ENCODE data around the gene IER2. TPM values are rescaled to one million over a fixed set of nuclear protein-coding genes. Genes with fewer than 3 reads are reported as not detected.
"Not testable (repeated sequence)": the region's sequence is repeated elsewhere in the genome, so short reads cannot be mapped to it uniquely, and the experiment has no call there.

Gene IER2
- total and polyA plus RNA-seq, 9 of the 15 experiments (the other 6 are each of a cell fraction or from before 2014, with no cell fraction given), result 4.5 to 205 (median 23.7) TPM

- H2AFZ ChIP-seq (ENCODE audit: low read depth, low read length); H3K4me2 ChIP-seq (ENCODE audit: insufficient read depth, low read length); in situ Hi-C loops (cut with MboI); BruUV-seq (replicated peaks); H3K4me3 ChIP-seq; H3K27ac ChIP-seq (ENCODE audit: extremely low read depth, low read depth, low read length); H3K36me3 ChIP-seq (ENCODE audit: control insufficient read depth, insufficient read depth, low read length); intact Hi-C loops (cut with micrococcal nuclease); H3K27me3 ChIP-seq (ENCODE audit: control insufficient read depth in 2 of 2, insufficient read depth in 2 of 2, low read length in 2 of 2); H3K9ac ChIP-seq (ENCODE audit: insufficient read depth in 1 of 2, low read depth in 2 of 2, low read length in 2 of 2); H3K79me2 ChIP-seq (ENCODE audit: control insufficient read depth, insufficient read depth, low read length); H3K9me1 ChIP-seq (ENCODE audit: control insufficient read depth, insufficient read depth, low read length); H3K9me3 ChIP-seq (replicated peaks; ENCODE audit: control insufficient read depth, insufficient read depth, low read depth, low read length); ATAC-seq; CTCF ChIA-PET (ENCODE audit: low intra/inter-chr PET ratio); H4K20me1 ChIP-seq (replicated peaks; ENCODE audit: control insufficient read depth, insufficient read depth, low read length); DNase-seq (ENCODE audit: extremely low read depth in 1 of 4, low spot score in 3 of 4); FAIRE-seq: not testable (repeated sequence)
- H3K4me1 ChIP-seq (replicated peaks in 1 of 2; ENCODE audit: control insufficient read depth in 2 of 2, insufficient read depth in 2 of 2, low read length in 2 of 2), result peaks cover 35 to 69% of the 10 kb centered on the region in 2 experiments
- POLR2A ChIA-PET, result interaction anchor here (0.6 to 3.7 kb wide), 4 partner anchors 10 to 127 kb away, joined by 3 to 39 read pairs (median 5); no protein-coding TSS in a partner anchor
- TF ChIP-seq RBM25 (IDR thresholded peaks at IDR 0.05; ENCODE audit: low read depth, low read length, severe bottlenecking) (peak; percentile 23), BCOR (IDR thresholded peaks at IDR 0.05) (peak; percentile 69)
- 94% methylated on average over 3 of the region's 3 CpGs for WGBS (ENCODE audit: insufficient coverage, low coverage, missing lambda C conversion rate)
These were observed 15.9 kb downstream of the IER2 start for GRCh38 chr19:13166151-13166550.

- no peaks in the 10 kb centered on the region for H3K9me3 ChIP-seq (replicated peaks; ENCODE audit: control insufficient read depth, insufficient read depth, low read depth, low read length)
- ATAC-seq, result no peak
These were observed 19.6 kb downstream of the IER2 start for GRCh38 chr19:13169769-13170168.

More at GRCh38 chr19:13169769-13170168, 19.6 kb downstream of the IER2 start:
- no peaks in the 10 kb centered on the region for H4K20me1 ChIP-seq (replicated peaks; ENCODE audit: control insufficient read depth, insufficient read depth, low read length)
- intact Hi-C loops (cut with micrococcal nuclease), result no loop called here
- H3K36me3 ChIP-seq (ENCODE audit: control insufficient read depth, insufficient read depth, low read length), result no peaks in the 10 kb centered on the region
- H3K4me3 ChIP-seq, result no peak overlapping the region
- DNase-seq (ENCODE audit: extremely low read depth in 1 of 4, low spot score in 3 of 4) (peak in 3 of 4 experiments; percentile 13 to 40 (median 39)), FAIRE-seq (no peak)
- ChIA-PET CTCF (ENCODE audit: low intra/inter-chr PET ratio) (no interaction called here), POLR2A (interaction anchor here (0.7 to 2.3 kb wide), 5 partner anchors 15 to 41 kb away, joined by 3 to 19 read pairs (median 4); partner anchors contain the start of genes IER2 and STX10)
- WGBS (ENCODE audit: insufficient coverage, low coverage, missing lambda C conversion rate), result 73% methylated on average over 5 of the region's 5 CpGs
- in situ Hi-C loops (cut with MboI), result no loop called here
- no peaks in the 10 kb centered on the region for H3K27me3 ChIP-seq (ENCODE audit: control insufficient read depth in 2 of 2, insufficient read depth in 2 of 2, low read length in 2 of 2)
- H3K79me2 ChIP-seq (ENCODE audit: control insufficient read depth, insufficient read depth, low read length), result no peaks in the 10 kb centered on the region
- TF ChIP-seq CHAMP1 (IDR thresholded peaks at IDR 0.05) (no peak), CTBP1 (IDR thresholded peaks at IDR 0.05; ENCODE audit: borderline replicate concordance) (peak; percentile 57; the same call in 1 of the 2 replicates), FOSL1 (tag; conservative IDR thresholded peaks at IDR 0.05) (peak; percentile 38; the same call in 1 of the 2 replicates), MAFG (tag; conservative IDR thresholded peaks at IDR 0.05) (no peak), YBX1 (IDR thresholded peaks at IDR 0.05) (no peak)
- H2AFZ ChIP-seq (ENCODE audit: low read depth, low read length), result no peak overlapping the region
- peak overlapping the region in 1 of 2 experiments; percentile 82; a peak in 2 of 4 replicates for H3K9ac ChIP-seq (ENCODE audit: insufficient read depth in 1 of 2, low read depth in 2 of 2, low read length in 2 of 2)
- no peaks in the 10 kb centered on the region for H3K9me1 ChIP-seq (ENCODE audit: control insufficient read depth, insufficient read depth, low read length)
- no TSS peak for BruUV-seq (replicated peaks)
- H3K4me1 ChIP-seq (replicated peaks in 1 of 2; ENCODE audit: control insufficient read depth in 2 of 2, insufficient read depth in 2 of 2, low read length in 2 of 2), result peaks cover 24 to 48% of the 10 kb centered on the region in 2 experiments
- no peak overlapping the region for H3K4me2 ChIP-seq (ENCODE audit: insufficient read depth, low read length)
- H3K27ac ChIP-seq (ENCODE audit: extremely low read depth, low read depth, low read length), result no peak overlapping the region
